ENCODE results near the gene FOSB.

The FOSB gene

GRCh38 chr19:45485305-45486077 lies 17.7 kb downstream of the FOSB start:
- peak; percentile 62 for DNase-seq (ENCODE audit: low read depth)

GRCh38 chr19:45488708-45489107 lies 20.9 kb downstream of the FOSB start:
- no peak for DNase-seq (ENCODE audit: low read depth)

- no peak for DNase-seq (ENCODE audit: low read depth)
Measured at GRCh38 chr19:45489216-45489855, 21.5 kb downstream of the FOSB start.

- no peak for DNase-seq (ENCODE audit: low read depth)
Measured at GRCh38 chr19:45492137-45492626, 24.4 kb downstream of the FOSB start.

GRCh38 chr19:45492627-45493470 lies 25.1 kb downstream of the FOSB start:
- DNase-seq (ENCODE audit: low read depth): no peak

DNA sequence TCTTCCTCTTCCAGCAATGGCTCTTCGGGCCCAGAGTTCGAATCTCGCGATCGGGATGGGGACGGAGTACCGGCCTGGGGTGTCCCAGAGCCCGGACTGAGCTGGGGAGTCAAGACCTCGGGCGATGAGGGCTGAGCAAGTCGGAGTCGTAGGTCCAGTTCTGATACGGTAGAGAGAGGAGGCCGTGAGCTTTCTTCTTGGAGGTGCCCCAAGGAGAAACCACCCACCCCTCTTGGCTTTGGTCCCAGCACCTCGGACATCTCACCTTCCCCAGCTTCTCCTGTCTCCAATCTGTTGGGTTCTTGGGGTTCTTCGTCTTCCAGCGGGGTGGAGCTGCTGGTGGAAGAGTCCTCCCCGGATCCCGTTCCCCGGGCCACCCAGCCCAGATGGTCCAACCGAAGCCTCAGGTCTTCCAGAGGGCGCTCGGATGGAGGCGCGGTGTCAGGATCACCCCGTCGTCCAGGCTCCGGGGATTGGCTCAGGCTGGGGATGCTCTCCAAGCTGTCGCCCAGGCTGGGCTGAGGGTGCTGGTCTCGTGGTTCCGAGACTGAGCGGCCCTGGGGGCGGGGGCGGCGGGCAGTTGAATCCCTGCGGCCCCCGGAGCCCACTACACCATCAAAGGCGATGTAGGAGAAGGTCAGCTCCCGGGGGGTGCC lies 26.6 kb downstream of the FOSB start:
- no peak for DNase-seq (ENCODE audit: low read depth)

GRCh38 chr19:45495178-45495577 lies 27.4 kb downstream of the FOSB start:
- no peak for DNase-seq (ENCODE audit: low read depth)

- DNase-seq (ENCODE audit: low read depth): no peak
Measured at GRCh38 chr19:45496349-45496953, 28.7 kb downstream of the FOSB start.

- no peak for DNase-seq (ENCODE audit: low read depth)
Measured at GRCh38 chr19:45497791-45498190, 30.0 kb downstream of the FOSB start.

- DNase-seq (ENCODE audit: low read depth): no peak
Measured at GRCh38 chr19:45498411-45499195, 30.8 kb downstream of the FOSB start, which contains the start of gene PPM1N. TSS of gene PPM1N (plus strand) at chr19:45498443. CDS start at chr19:45498473, 30 bp downstream.

DNA sequence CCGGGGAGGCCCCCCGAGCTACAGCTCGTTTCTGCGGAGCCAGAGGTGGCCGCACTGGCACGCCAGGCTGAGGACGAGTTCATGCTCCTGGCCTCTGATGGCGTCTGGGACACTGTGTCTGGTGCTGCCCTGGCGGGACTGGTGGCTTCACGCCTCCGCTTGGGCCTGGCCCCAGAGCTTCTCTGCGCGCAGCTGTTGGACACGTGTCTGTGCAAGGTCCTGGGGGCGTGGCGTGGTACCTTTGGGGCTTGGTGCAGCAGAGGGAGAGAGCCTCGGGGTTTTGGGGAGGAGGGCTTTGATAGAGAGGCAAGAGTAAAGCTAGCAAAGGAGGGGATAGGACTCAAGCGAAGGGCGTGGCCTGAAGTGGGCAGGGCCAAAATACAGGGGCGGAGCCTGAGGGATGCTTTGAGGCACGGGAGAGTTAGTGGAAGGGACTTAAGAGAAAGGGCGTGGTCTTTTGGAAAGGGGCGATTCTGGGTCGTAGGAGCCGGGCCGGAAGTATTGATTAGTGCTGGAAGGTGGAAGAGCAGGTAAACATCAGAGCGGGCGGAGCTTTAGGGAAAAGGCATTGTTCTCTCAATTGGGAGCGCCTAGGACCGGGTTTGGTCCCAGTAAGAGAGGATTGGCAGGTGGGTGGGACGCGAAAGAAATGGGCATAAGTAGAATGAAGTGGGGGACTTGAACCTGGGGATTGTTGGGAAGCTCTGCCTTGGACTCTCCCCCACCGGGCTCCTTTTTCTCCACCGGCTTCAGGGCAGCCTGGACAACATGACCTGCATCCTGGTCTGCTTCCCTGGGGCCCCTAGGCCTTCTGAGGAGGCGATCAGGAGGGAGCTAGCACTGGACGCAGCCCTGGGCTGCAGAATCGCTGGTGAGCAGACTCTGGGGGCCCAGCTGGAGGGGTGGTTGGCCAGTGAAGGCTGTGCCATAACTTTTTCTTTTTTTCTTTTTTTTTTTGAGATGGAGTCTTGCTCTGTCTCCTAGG lies 31.7 kb downstream of the FOSB start:
- no peak for DNase-seq (ENCODE audit: low read depth)

GRCh38 chr19:45500918-45501729 lies 33.3 kb downstream of the FOSB start:
- no peak for DNase-seq (ENCODE audit: low read depth)

- no peak for DNase-seq (ENCODE audit: low read depth)
Measured at GRCh38 chr19:45501730-45502014, 33.9 kb downstream of the FOSB start.

- DNase-seq (ENCODE audit: low read depth): no peak
Measured at GRCh38 chr19:45502111-45502510, 34.3 kb downstream of the FOSB start.

GRCh38 chr19:45503909-45504308 lies 36.1 kb downstream of the FOSB start:
- DNase-seq (ENCODE audit: low read depth): no peak

DNA sequence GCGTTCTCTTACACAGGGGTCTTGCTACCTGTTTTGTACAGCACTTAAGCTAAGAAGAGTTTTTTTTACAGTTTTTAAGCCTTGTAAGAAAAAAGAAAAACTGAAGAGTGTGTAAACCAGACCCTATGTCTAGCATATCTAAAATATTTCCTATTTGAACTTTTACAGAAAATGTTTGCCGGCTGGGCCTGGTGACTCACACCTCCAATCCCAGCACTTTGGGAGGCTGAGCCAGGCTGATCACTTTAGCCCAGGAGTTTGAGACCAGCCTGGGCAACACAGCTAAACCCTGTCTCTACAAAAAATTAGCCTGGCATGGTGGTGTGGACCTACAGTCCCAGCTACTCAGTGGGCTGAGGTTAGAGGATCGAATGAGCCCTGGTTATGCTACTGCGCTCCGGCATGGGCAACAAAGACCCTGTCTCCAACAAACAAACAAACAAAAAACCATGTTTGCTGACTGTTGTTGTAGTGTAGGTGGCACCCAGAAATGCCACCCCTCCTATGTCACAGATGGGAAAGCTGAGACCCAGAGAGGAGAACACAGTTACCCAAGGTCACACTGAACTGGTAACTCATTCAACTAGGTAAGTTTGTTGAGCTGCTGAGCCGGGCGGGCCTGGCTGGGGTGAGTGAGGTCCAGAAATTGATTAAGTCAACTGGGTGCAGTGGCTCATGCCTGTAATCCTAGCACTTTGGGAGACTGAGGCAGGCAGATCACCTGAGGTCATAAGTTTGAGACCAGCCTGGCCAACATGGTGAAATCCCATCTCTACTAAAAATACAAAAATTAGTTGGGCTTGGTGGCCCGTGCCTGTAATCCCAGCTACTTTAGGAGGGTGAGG lies 37.6 kb downstream of the FOSB start:
- no peak for DNase-seq (ENCODE audit: low read depth)

DNA sequence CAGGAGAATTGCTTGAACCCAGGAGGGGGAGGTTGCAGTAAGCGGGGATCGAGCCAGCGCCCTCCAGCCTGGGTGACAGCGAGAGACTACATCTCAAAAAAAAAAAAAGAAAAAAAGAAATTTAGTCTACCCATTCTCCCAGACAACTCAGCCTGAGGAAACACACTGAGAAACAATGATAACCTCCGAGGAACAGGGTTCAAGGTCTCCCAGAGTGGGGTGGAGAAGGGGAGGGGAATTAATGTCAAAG lies 38.1 kb downstream of the FOSB start:
- DNase-seq (ENCODE audit: low read depth): no peak

All from GM04503 (cell line).